Epithelial cell of proximal tubule (primary cell): ENCODE results near the gene VSIG1. TPM values are rescaled to one million over a fixed set of nuclear protein-coding genes. Genes with fewer than 3 reads are reported as not detected.

Experiments
- DNase-seq: peaks from one replicate; pipeline ENCODE4 v3.0.0-alpha.2; 2011; ENCODE audit warnings: low read depth
- H3K4me3 ChIP-seq: 2 replicates; pipeline ENCODE4 v1.5.1; 2011; ENCODE audit warnings: low read depth, mild to moderate bottlenecking, low read length
- CTCF ChIP-seq: conservative IDR thresholded peaks from 2 replicates; pipeline ENCODE4 v1.5.1; 2012; ENCODE audit warnings: low read depth, mild to moderate bottlenecking, low read length
- total RNA-seq: library from RNA; depleted of rRNA; stranded (reverse); fragments of >200 nt; gene quantifications from 2 replicates; pipeline ENCODE4 v1.2.3, GENCODE V29; 2015

VSIG1 gene
- total RNA-seq, 1 donor from 2014 or later, result 1.8 TPM

GRCh38 chrX:108105473-108105872 is 60.6 kb downstream of the VSIG1 start:
- no peak for DNase-seq
- H3K4me3 ChIP-seq, result no peak overlapping the region
- TF ChIP-seq CTCF, result no peak

GRCh38 chrX:108114541-108114940 is 69.7 kb downstream of the VSIG1 start:
- DNase-seq, result no peak
- no peak for TF ChIP-seq CTCF

GRCh38 chrX:108117988-108118387 is 73.1 kb downstream of the VSIG1 start:
- DNase-seq, result no peak
- TF ChIP-seq CTCF, result no peak
- no peak overlapping the region for H3K4me3 ChIP-seq

More at GRCh38 chrX:108114541-108114940, 69.7 kb downstream of the VSIG1 start:
- no peak overlapping the region for H3K4me3 ChIP-seq

GRCh38 chrX:108121291-108121690 is 76.4 kb downstream of the VSIG1 start:
- TF ChIP-seq CTCF, result no peak
- H3K4me3 ChIP-seq, result no peak overlapping the region

GRCh38 chrX:108122748-108123147 is 77.9 kb downstream of the VSIG1 start:
- no peak for TF ChIP-seq CTCF
- no peak for DNase-seq
- no peak overlapping the region for H3K4me3 ChIP-seq

More at GRCh38 chrX:108121291-108121690, 76.4 kb downstream of the VSIG1 start:
- DNase-seq, result no peak

GRCh38 chrX:108123591-108124366 is 78.9 kb downstream of the VSIG1 start:
- no peak for TF ChIP-seq CTCF
- no peak for DNase-seq
- H3K4me3 ChIP-seq, result no peak overlapping the region

GRCh38 chrX:108126661-108127060 is 81.8 kb downstream of the VSIG1 start:
- no peak overlapping the region for H3K4me3 ChIP-seq
- TF ChIP-seq CTCF, result no peak
- DNase-seq, result no peak
